ENCODE data around the gene LRP3. TPM values are rescaled to one million over a fixed set of nuclear protein-coding genes. Genes with fewer than 3 reads are reported as not detected.
A peak's percentile ranks its signal among the peaks of the same experiment; 100 is the strongest.

Gene LRP3
- total and polyA plus RNA-seq, 7 donors, result 3.9 to 31.5 (median 17.1) TPM

DNA sequence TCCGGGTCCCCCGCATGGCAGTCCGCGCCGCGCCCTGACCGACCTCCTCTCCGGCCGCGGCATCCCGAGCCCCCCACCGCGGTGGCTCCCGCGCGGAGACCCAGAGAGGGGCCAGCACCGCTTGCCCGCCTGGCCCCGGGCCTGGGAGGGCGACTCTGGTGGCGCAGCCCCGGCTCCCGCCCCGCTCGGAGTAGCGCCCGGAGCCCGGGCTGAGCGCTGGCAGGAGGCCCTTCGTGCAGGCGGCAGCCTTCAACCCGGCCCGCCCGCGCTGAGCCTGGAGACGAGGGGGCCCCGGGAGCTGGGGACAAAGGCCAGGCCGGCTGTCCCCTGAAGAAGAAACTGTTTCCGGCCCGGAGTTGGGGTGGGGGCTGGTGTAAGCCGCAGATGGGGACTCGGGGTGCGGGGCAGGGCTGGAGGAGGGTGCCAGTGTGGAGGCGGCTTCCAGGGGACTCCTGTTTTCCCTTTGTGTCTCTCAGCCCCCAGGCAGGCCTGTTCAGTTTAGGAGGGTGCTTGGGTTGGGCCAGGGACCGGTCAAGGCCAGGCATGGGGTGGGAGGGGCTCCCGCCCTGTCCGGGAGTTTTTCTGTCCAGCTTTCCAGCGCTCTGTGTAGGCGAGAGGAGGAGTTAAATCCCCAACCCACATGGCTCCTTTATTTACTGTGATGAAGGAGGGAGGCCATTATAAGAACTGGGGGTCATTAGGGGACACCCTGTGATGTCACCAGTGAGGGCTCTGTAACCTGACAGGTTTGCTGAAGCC lies 935 bp downstream of the LRP3 start:
- Histone ChIP-seq H3K9me3 (no peaks in the 10 kb centered on the region), H3K4me1 (peaks cover 0 to 20% (median 13%) of the 10 kb centered on the region in 4 donors), H3K27me3 (no peaks in the 10 kb centered on the region), H3K36me3 (peaks cover 0 to 24% (median 0%) of the 10 kb centered on the region in 4 donors), H3K4me3 (peak overlapping the region; percentile 49 to 86 (median 78)), H3K27ac (peak overlapping the region; percentile 69 to 76 (median 75))
- TF ChIP-seq EP300 (IDR thresholded peaks at IDR 0.05) (no peak), POLR2AphosphoS5 (IDR thresholded peaks at IDR 0.05) (no peak), POLR2A (IDR thresholded peaks at IDR 0.05) (no peak), CTCF (IDR thresholded peaks at IDR 0.05) (no peak)
- WGBS, 2 donors, result 1 to 6% methylated on average over 49 of the region's 49 CpGs
- DNase-seq, result no peak
- intact Hi-C loops (cut with DNase I), result loop anchor here (1.0 to 2.0 kb wide), 2 partner anchors 16 to 108 kb away; partner anchors contain the start of gene CEBPA

DNA sequence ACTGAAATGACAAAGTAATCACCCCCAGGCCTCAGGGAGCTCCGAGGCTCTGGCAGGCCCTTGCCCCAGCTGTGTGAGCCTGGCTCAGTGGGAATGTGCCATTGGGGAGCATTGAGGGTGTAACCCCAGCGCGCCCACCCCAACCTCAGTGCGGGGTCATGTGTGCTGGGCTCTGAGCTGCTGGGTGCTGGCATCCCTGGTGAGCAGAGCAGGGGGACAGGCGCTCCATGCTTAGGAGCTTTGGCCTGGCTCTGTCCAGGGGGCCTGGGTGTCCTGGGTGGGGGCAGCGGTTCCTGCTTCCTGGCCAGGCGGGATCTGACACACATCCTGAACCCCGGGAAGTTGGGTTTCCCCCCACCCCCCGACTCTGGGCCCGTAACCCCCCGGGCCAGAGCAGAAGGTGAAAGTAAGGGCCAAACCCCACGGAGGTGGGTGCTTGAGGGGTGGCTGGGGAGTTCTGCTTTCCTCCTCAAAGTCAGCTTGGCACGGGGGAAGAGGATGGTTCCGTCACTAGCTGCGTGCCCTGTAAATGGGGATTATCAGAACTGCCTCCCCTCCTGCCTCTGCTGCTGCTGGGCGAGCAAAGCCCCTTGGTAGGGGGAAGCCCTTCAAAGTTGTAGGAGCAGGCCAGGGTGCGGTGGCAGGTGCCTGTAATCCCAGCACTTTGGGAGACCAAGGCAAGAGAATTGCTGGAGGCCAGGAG lies 1.7 kb downstream of the LRP3 start:
- DNase-seq, result no peak
- Histone ChIP-seq H3K36me3 (peaks cover 0 to 24% (median 0%) of the 10 kb centered on the region in 4 donors), H3K27ac (peak overlapping the region; percentile 69 to 76 (median 75)), H3K9me3 (no peaks in the 10 kb centered on the region), H3K27me3 (no peaks in the 10 kb centered on the region), H3K4me3 (peak overlapping the region; percentile 49 to 86 (median 78)), H3K4me1 (peaks cover 0 to 20% (median 13%) of the 10 kb centered on the region in 4 donors)
- 75 to 82% methylated on average over 17 of the region's 17 CpGs for WGBS, 2 donors
- TF ChIP-seq CTCF (IDR thresholded peaks at IDR 0.05) (no peak), POLR2A (IDR thresholded peaks at IDR 0.05) (no peak), EP300 (IDR thresholded peaks at IDR 0.05) (no peak), POLR2AphosphoS5 (IDR thresholded peaks at IDR 0.05) (no peak)
- intact Hi-C loops (cut with DNase I), result loop anchor here (2.0 kb wide), 1 partner anchor 107 kb away; the partner anchor contains the start of gene CEBPA

DNA sequence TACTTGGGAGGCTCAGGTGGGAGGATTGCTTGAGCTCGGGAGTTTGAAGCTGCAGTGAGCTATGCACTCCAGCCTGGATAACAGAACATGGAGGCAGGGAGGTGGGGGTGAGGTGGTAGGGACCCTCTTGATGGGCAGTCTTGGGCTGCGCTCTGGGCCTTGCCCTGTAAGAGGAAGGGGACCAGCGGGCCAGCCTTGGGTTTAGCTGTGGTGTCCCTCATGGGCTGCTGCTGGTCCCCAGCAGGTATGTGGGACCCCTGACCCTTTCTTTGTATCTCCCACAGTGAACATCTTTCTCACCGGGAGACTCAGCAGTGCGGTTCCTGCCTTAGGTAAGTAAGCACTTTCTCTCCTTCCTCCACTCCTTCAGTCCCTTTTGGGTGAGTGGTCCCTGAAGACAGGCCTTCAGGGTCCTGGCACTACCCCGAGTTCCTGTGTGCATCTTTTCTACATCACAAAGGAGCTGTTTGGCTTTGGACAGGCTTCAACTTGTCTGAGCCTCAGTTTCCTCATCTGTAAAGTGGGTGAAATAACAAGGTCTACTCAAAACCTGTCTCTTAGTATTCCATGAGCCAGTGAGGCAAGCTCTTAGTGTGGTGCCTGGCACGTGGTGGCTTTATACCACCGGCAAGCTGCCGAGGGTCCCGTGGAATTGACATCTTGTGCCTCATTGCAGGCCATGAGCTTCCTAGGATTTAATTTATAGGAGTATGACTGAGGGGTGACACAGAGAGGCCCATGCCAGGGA lies 2.5 kb downstream of the LRP3 start:
- Histone ChIP-seq H3K4me3 (no peak overlapping the region), H3K36me3 (peaks cover 0 to 24% (median 0%) of the 10 kb centered on the region in 4 donors), H3K9me3 (no peaks in the 10 kb centered on the region), H3K27me3 (no peaks in the 10 kb centered on the region), H3K4me1 (peaks cover 0 to 20% (median 13%) of the 10 kb centered on the region in 4 donors), H3K27ac (no peak overlapping the region)
- TF ChIP-seq POLR2AphosphoS5 (IDR thresholded peaks at IDR 0.05), result no peak
- intact Hi-C loops (cut with DNase I), result no loop called here
- DNase-seq, result no peak
- 95 to 96% methylated on average over 10 of the region's 10 CpGs for WGBS, 2 donors

GRCh38 chr19:33197591-33198000 lies 3.5 kb downstream of the LRP3 start:
- Histone ChIP-seq H3K27ac (no peak overlapping the region), H3K27me3 (no peaks in the 10 kb centered on the region), H3K4me3 (no peak overlapping the region), H3K4me1 (peaks cover 0 to 20% (median 13%) of the 10 kb centered on the region in 4 donors), H3K36me3 (peaks cover 0 to 31% (median 1%) of the 10 kb centered on the region in 4 donors), H3K9me3 (no peaks in the 10 kb centered on the region)
- no peak for DNase-seq
- TF ChIP-seq CTCF (IDR thresholded peaks at IDR 0.05) (no peak), EP300 (IDR thresholded peaks at IDR 0.05) (no peak), POLR2AphosphoS5 (IDR thresholded peaks at IDR 0.05) (no peak), POLR2A (IDR thresholded peaks at IDR 0.05) (no peak)
- WGBS, 2 donors, result 84 to 85% methylated on average over 11 of the region's 11 CpGs
- intact Hi-C loops (cut with DNase I), result no loop called here

Data from sigmoid colon (tissue), 7 donors.